Measurements from ENCODE around the gene SLC5A12.

The SLC5A12 gene

DNA sequence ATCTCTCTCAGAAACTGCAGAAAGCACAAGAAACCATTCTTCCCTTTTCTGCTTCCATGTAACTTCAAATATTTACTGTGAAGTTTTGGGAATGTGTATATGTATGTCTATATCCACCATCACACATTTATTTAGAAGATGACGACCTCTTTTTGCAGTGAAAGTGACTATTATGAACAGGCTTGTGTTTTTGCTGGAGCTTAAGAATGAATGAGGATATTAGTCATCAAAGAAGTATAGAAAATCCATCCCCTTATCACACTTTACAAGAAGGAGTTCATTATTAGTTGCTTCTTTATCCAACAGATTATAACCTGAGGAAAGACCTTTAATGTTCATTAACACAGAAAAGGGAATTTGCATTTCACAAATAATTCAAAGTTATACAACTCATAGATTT is 21.1 kb upstream of the SLC5A12 start:
- no peak for DNase-seq (ENCODE audit: low read depth)
- no peak overlapping the region for H3K4me3 ChIP-seq (ENCODE audit: low read depth, low read length)
- TF ChIP-seq, protein P1, sequence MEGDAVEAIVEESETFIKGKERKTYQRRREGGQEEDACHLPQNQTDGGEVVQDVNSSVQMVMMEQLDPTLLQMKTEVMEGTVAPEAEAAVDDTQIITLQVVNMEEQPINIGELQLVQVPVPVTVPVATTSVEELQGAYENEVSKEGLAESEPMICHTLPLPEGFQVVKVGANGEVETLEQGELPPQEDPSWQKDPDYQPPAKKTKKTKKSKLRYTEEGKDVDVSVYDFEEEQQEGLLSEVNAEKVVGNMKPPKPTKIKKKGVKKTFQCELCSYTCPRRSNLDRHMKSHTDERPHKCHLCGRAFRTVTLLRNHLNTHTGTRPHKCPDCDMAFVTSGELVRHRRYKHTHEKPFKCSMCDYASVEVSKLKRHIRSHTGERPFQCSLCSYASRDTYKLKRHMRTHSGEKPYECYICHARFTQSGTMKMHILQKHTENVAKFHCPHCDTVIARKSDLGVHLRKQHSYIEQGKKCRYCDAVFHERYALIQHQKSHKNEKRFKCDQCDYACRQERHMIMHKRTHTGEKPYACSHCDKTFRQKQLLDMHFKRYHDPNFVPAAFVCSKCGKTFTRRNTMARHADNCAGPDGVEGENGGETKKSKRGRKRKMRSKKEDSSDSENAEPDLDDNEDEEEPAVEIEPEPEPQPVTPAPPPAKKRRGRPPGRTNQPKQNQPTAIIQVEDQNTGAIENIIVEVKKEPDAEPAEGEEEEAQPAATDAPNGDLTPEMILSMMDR (IDR thresholded peaks at IDR 0.05; ENCODE audit: low read depth, low read length, missing control alignments), result no peak

DNA sequence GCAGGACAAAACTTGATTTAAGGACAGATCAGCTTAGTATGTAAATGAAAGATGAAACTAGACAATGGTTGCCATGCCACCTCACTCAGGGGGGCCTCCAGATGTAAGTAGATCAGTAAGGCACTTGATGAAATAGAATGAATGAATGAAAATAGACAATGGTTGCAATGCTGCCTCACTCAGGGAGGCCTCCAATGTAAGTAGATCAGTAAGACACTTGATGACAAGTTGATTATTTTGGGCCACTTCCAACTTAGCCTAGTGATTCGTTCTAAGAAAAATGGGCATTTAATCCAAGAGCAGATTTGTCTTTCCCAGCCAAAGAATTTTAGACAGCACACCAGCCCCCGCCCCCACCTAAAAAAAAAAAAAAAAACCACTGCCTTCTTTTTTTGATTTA is 19.2 kb upstream of the SLC5A12 start:
- no peak overlapping the region for H3K4me3 ChIP-seq (ENCODE audit: low read depth, low read length)
- TF ChIP-seq, protein P1 (IDR thresholded peaks at IDR 0.05; ENCODE audit: low read depth, low read length, missing control alignments), result no peak
- no peak for DNase-seq (ENCODE audit: low read depth)

DNA sequence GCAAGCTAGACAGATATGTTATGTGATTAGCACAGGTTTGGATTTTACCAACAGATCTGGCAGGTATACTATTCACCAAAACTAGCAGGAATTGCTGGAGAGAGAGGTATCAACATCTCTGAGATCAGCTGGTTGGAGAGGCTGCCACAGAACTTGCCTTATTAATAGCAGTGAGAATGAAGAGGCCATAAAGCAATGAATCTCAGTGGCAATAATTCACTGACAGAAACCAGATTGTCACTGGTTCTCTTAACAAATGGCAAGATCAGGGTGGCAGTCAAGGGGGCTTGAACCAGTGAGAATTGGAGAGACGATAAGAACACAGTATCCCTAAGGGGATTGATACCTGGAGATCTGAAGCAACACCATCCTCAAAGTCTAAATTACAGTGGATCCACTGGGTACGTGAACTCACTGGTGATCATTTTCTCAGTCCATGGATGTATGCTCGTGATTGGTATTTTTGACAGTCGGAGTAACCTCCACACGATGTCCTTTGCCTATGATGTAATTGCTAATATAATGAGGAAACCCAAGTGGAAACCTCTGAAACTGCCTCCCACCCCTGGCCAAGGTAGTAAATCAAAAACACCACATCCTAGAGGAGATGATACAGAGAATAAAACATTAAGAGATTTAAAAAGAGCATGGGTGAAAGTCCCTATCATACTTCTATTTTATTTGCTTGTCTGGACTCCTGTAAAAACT is 17.7 kb upstream of the SLC5A12 start:
- no peak for DNase-seq (ENCODE audit: low read depth)
- no peak overlapping the region for H3K4me3 ChIP-seq (ENCODE audit: low read depth, low read length)
- TF ChIP-seq, protein P1 (IDR thresholded peaks at IDR 0.05; ENCODE audit: low read depth, low read length, missing control alignments), result no peak

GRCh38 chr11:26734691-26735090 is 12.8 kb upstream of the SLC5A12 start:
- no peak overlapping the region for H3K4me3 ChIP-seq (ENCODE audit: low read depth, low read length)
- TF ChIP-seq, protein P1 (IDR thresholded peaks at IDR 0.05; ENCODE audit: low read depth, low read length, missing control alignments), result no peak
- no peak for DNase-seq (ENCODE audit: low read depth)

DNA sequence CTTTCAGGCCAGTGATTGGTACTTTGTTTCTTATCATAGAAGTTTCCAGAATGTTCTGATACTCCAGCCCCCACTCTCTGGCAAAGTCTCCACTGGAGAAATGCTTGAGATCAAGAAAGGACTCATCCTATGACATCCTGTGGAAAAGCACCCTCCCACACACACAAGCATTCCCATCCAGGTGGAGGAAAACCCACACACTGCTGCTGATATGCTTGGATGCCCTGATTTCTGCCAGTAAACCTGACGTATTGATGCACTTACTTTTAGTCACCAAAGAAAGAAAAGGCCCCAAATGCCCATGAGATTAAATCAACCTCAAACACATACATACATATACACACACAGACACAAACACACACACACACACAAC is 9.2 kb upstream of the SLC5A12 start:
- TF ChIP-seq, protein P1 (IDR thresholded peaks at IDR 0.05; ENCODE audit: low read depth, low read length, missing control alignments), result no peak
- DNase-seq (ENCODE audit: low read depth), result no peak

DNA sequence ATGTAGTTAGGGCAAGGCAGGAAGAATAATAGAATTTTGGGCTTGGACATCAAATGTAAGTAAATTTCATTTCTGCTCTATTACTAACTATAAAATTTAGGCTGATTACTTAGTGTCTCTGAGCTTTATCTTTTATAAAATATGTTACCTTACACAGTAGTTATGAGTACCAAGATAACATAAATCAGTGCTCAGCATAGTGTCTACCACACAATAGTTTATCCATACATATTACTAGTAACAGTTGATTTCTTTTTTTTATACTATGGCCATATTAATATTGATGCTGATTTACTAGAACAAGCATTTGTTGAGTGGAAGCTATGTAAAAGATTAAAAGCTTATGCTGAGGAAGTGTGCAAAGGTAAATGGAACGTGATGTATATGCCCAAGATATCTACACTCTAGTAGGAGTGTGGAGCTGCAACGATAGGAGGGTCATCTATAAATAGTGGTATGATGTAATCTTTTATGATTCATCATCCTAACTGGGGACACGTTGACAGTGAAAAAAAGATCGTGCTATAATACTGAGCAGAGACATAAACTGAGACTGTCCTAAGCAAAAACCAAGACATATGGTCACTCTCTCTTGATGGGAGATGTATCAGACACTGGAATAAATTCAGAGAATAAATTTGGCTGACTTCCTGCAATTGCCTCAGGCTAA is 8.7 kb upstream of the SLC5A12 start:
- no peak for DNase-seq (ENCODE audit: low read depth)
- TF ChIP-seq, protein P1 (IDR thresholded peaks at IDR 0.05; ENCODE audit: low read depth, low read length, missing control alignments), result no peak
- no peak overlapping the region for H3K4me3 ChIP-seq (ENCODE audit: low read depth, low read length)

More for the DNA sequence above, 9.2 kb upstream of the SLC5A12 start:
- H3K4me3 ChIP-seq (ENCODE audit: low read depth, low read length), result no peak overlapping the region

GRCh38 chr11:26729284-26729683 is 7.4 kb upstream of the SLC5A12 start:
- no peak overlapping the region for H3K4me3 ChIP-seq (ENCODE audit: low read depth, low read length)
- TF ChIP-seq, protein P1 (IDR thresholded peaks at IDR 0.05; ENCODE audit: low read depth, low read length, missing control alignments), result no peak
- DNase-seq (ENCODE audit: low read depth), result no peak

All from GM12864 (cell line).